Epithelial cell of esophagus (primary cell): ENCODE measurements around the gene APOBEC3A.
"Not testable (repeated sequence)": the region's sequence is repeated elsewhere in the genome, so short reads cannot be mapped to it uniquely, and the experiment has no call there.

Experiments
- DNase-seq: peaks from one replicate; pipeline ENCODE4 v3.0.0; 2010; ENCODE audit warnings: low read depth
- H3K4me3 ChIP-seq: 2 replicates; pipeline ENCODE4 v1.5.1; 2011; ENCODE audit warnings: mild to moderate bottlenecking, low read length, control low read depth
- TF ChIP-seq, protein P1 (sequence below): IDR thresholded peaks from 2 replicates; pipeline ENCODE4 v1.5.1; 2011; ENCODE audit warnings: low read depth, mild to moderate bottlenecking, low read length, control low read depth, inconsistent platforms; ENCODE audit not compliant: insufficient read depth; ENCODE audit errors: missing control alignments

The APOBEC3A gene

DNA sequence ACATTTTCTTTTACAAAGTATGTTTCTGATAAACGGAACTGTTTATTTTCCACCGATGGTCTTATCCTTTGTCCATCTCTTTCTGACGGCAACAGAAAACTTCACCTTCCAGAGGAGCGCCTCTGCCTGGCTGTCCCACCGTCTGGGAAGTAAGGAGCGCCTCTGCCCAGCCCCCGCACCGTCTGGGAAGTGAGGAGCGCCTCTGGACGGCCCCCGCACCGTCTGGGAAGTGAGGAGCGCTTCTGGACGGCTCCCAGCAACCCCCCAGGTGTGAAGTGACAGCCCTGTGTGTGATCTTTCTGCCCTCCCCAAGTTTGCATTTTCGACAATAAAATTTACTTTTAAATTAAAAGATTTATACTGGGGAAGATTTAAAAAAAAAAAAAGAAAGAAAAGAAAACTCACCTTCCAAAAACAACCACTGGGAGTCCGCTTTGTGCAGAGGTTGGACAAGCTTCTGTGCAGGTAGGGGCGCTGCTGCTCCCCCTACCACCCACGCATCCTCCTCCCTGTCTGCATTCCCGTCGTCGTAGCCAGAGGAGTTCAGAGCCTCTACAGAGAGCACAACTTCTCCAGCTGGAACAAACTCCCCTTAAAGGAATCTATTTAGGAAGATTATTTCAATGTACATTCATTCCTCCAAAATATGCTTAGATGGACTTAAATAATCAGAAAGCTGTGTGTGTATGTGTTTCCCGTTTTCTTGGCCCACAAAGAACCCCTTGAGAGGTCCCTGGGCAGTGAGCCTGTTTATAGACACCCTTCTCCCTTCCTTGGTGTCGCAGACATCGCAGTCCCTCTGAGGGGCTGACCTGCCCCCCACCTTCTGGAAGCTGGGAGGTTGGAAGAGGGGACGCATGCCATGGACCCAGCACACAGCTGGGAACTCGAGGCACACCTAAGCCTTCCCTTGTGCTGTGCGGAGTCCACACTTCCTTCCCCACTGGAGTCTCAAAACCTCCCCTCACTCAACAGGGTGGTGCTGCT lies 23.9 kb downstream of the APOBEC3A start:
- peak; percentile 82 for DNase-seq
- no peak overlapping the region for H3K4me3 ChIP-seq
- TF ChIP-seq, protein P1, sequence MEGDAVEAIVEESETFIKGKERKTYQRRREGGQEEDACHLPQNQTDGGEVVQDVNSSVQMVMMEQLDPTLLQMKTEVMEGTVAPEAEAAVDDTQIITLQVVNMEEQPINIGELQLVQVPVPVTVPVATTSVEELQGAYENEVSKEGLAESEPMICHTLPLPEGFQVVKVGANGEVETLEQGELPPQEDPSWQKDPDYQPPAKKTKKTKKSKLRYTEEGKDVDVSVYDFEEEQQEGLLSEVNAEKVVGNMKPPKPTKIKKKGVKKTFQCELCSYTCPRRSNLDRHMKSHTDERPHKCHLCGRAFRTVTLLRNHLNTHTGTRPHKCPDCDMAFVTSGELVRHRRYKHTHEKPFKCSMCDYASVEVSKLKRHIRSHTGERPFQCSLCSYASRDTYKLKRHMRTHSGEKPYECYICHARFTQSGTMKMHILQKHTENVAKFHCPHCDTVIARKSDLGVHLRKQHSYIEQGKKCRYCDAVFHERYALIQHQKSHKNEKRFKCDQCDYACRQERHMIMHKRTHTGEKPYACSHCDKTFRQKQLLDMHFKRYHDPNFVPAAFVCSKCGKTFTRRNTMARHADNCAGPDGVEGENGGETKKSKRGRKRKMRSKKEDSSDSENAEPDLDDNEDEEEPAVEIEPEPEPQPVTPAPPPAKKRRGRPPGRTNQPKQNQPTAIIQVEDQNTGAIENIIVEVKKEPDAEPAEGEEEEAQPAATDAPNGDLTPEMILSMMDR = peak; percentile 56

DNA sequence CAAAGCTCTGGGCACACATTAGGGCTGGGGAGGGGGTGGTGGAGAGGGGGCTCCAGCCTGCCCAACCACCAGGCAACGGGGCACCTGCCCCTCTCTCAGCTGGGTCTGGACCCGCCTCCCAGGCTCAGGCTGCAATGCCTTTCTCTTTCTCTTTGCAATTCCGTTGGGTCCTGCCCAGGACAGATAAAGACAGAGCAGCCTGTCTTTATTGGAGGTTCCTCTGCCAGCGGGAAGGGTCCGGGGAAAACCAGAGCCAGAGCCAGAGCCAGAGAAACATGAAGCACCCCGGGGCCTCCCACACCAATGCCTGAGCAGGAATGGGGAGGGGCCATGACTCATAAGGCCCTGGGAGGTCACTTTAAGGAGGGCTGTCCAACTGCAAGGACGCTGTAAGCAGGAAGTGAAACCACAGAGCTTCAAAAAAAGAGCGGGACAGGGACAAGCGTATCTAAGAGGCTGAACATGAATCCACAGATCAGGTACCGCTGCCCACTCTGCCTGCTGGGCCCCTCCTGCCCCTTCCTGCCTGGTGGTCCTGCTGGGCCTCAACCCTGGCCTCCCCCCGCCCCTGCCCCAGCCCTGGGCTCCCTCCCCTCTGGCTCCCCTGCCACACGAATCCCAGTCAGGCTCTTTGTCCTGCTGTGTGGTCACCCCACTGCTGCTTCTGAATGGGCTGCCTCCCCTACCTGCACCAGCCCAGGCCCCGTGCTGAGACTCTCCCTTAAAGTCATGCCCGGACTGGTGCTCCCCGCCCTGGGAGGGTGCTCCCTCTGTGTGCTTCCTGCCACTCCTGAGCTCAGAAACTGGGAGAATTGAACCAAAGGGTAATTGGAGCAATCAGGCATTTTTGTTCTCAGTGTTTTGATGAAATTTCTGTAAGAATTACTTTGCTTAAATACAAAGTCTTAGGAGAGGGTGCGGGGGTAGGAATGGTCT lies 24.9 kb downstream of the APOBEC3A start, which contains the start of gene APOBEC3B:
TSS of gene APOBEC3B (plus strand) at position 356 of the 936 bp plus-strand sequence. CDS start at position 463, 107 bp downstream.
- peak; percentile 97 for DNase-seq
- TF ChIP-seq, protein P1 = no peak
- H3K4me3 ChIP-seq = peak within 1 kb of the TSS; percentile 19

DNA sequence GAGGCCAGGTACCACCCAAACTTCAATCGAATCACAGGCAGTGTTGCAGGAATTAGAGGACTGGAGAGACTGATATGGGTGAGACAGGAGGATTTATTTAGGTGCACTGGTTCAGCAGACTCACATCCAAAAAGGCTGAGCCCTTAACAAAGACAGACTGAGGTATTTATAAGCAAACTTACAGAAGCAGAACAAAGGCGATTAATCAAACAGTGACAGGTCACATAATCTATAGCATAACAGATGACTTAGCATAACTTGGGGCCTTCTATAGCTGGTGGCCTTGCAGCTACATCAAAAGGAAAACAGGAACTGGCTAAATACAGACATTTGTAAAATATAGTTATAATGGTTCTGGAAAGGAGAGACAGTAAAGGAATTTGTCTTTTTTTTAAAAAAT lies 26.8 kb downstream of the APOBEC3A start:
- H3K4me3 ChIP-seq = no peak overlapping the region
- DNase-seq = no peak
- TF ChIP-seq, protein P1 = no peak

DNA sequence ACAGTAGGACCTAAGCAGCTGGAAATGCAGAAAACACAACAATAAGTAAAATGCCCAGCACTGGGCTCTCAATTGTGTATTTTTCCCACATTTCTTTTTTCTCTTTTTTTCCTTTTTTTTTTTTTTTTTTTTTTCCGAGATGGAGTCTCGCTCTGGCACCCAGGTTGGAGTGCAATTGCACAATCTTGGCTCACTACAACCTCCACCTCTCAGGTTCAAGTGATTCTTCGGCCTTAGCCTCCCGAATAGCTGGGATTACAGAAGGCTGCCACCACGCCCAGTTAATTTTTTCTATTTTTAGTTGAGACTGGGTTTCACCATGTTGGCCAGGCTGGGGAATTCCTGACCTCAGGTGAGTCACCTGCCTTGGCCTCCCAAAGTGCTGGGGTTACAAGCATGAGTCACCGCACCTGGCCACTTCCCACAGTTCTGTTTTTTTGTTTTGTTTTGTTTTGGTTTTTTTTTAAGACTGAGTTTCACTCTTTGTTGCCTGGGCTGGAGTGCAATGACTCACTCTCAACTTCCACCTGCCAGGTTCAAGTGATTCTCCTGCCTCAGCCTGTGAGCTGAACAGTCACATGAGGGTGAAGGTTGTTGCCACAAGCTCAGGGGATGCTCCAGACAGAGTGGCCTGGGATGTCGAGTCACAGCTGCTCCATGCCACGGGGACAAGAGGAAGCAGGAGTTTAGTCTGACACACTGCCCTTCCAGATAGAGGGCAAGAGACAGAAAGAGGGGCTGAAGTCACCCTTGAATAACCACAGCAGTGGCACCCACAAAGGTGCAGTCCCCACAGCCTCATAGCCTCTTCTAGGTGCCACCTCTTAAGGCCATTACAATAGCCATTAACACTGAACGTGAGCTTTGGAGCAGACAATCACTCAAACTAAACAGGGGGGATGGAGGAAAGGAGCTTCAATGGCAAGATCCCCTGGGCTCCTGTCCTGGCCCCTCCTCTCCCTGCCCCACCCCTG lies 27.7 kb downstream of the APOBEC3A start:
- H3K4me3 ChIP-seq = not testable (repeated sequence)
- peak; percentile 99 for DNase-seq

DNA sequence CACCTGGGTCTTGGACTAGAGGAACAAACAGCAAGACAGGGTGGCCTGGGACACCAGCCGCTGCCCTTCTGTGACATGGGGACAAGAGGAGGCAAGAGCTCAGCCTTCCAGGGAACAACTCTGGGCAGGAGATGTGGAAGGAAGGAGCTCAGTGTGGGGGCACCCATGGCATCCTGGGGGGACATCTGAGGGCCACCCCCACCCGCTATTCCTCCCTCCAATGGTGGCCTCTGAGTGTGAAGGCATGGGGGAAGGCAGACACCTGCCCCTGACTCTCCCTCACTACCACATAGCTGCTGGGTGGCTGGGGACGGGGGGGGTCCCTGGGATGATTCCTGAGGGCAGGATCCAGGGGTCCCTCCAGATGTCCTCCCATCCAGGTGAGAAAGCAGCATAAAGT lies 29.2 kb downstream of the APOBEC3A start:
- TF ChIP-seq, protein P1 = no peak
- no peak overlapping the region for H3K4me3 ChIP-seq
- DNase-seq = no peak

DNA sequence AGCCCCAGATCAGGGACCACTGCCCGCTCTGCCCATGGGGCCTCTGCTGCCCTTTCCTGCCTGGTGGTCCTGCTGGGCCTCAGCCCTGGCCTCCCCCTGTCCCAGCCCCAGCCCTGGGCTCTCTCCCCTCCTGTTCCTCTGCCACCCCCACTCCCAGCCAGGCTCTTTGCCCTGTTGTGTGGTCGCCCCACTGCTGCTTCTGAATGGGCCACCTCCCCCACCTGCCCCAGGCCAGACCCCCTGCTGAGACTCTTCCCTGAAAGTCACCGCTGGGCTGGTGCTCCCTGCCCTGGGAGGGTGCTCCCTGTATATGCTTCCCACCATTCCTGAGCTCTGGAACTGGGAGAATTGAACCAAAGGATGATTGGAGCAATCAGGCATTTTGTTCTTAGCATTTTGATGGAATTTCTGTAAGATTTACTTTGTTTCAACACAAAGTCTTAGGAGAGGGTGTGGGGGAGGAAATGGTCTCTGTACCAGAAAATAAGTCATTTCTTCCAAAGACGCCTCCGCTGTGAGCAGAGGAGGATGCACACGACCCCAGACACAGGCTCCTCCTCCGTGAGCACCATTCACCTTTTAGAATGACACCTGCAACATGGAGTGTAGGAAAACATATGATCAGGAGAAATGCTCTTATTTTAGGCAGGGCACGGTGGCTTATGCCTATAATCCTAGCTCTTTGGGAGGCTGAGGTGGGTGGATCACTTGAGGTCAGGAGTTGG lies 29.9 kb downstream of the APOBEC3A start:
- H3K4me3 ChIP-seq = no peak overlapping the region
- no peak for DNase-seq
- TF ChIP-seq, protein P1 = no peak
